HepG2 (cell line): Measurements from ENCODE around the gene NMNAT3. TPM values are rescaled to one million over a fixed set of nuclear protein-coding genes. Genes with fewer than 3 reads are reported as not detected.

ENCODE experiments used
- ATAC-seq: fragments of 200-7000 bp; cut with Tn5 transposase; 3 replicates; pipeline ENCODE4 v1.9.1; 2020; ENCODE audit warnings: mild to moderate bottlenecking, moderate library complexity
- BruUV-seq: library from RNA; stranded (reverse); fragments of 400-500 nt; replicated peaks from 2 replicates; lab custom pipeline; 2021; lab: Mats Ljungman, UMichigan
- CTCF ChIA-PET: fragments of 300-600 bp; formaldehyde crosslinking; extraction: SDS; loops from one replicate; lab custom pipeline; 2021; ENCODE audit warnings: low total read pairs, inconsistent platforms, low intra/inter-chr PET ratio; lab: Yijun Ruan, JAX
- POLR2A ChIA-PET: fragments of 350-600 bp; sonication (Branson Sonifier 250); formaldehyde crosslinking; loops from one replicate; lab custom pipeline; 2020; ENCODE audit warnings: antibody characterized with exemption, inconsistent platforms; lab: Yijun Ruan, JAX
- DNase-seq: peaks from one replicate; pipeline ENCODE4 v3.0.0-alpha.2; 2015; ENCODE audit warnings: low spot score
- FAIRE-seq: peaks from 3 replicates; lab custom pipeline; 2011; peaks lifted over from hg19 to GRCh38; lab: Jason Lieb, UNC
- H2AFZ ChIP-seq: one replicate; pipeline ENCODE4 v1.6.1; 2011; ENCODE audit warnings: low read length, inconsistent platforms
- H3K27ac ChIP-seq: fragments of 300-600 bp; 3 replicates; pipeline ENCODE4 v1.8.0; 2011; ENCODE audit warnings: mixed run types, mild to moderate bottlenecking, mixed read lengths, low read length, inconsistent platforms; ENCODE audit not compliant: insufficient read depth; ENCODE audit errors: extremely low read length
- H3K27me3 ChIP-seq, 2 experiments: fragments of 200-600 bp in 1 of 2; 2 replicates in 1 of 2; 3 replicates in 1 of 2; pipeline versions ENCODE4 v1.6.0 to v1.8.0; 2011; ENCODE audit warnings: low read length in 2 of 2, mild to moderate bottlenecking in 2 of 2, moderate library complexity in 2 of 2, inconsistent platforms in 1 of 2; ENCODE audit not compliant: insufficient read depth in 2 of 2, control insufficient read depth in 1 of 2
- H3K36me3 ChIP-seq, 2 experiments: fragments of 200-600 bp in 1 of 2; replicated peaks in 1 of 2; 2 replicates in 1 of 2; 3 replicates in 1 of 2; pipeline versions ENCODE4 v1.5.1 to v1.8.0; 2011; ENCODE audit warnings: low read length in 2 of 2, inconsistent platforms in 1 of 2; ENCODE audit not compliant: insufficient read depth in 2 of 2, control insufficient read depth in 1 of 2
- H3K4me1 ChIP-seq: 2 replicates; pipeline ENCODE4 v1.5.1; 2012; ENCODE audit warnings: low read length, inconsistent platforms; ENCODE audit not compliant: insufficient read depth
- H3K4me2 ChIP-seq: 2 replicates; pipeline ENCODE4 v1.6.0; 2011; ENCODE audit warnings: low read depth, low read length, inconsistent platforms
- H3K4me3 ChIP-seq, 3 experiments: fragments of 200-600 bp in 1 of 3; sonication (generic), shearing (Covaris generic) in 1 of 3; replicated peaks in 1 of 3; 2 replicates each; pipeline ENCODE4 v1.5.1; 2011 to 2016; ENCODE audit warnings: low read length in 3 of 3, inconsistent platforms in 2 of 3, low read depth in 2 of 3, mild to moderate bottlenecking in 2 of 3, control low read depth in 1 of 3, mixed read lengths in 1 of 3; ENCODE audit not compliant: insufficient read depth in 1 of 3
- H3K79me2 ChIP-seq: one replicate; pipeline ENCODE4 v1.6.1; 2011; ENCODE audit warnings: low read length, inconsistent platforms; ENCODE audit not compliant: insufficient read depth
- H3K9ac ChIP-seq: 2 replicates; pipeline ENCODE4 v1.6.0; 2011; ENCODE audit warnings: mild to moderate bottlenecking, low read depth, low read length, inconsistent platforms; ENCODE audit not compliant: insufficient read depth
- H3K9me3 ChIP-seq: 2 replicates; pipeline ENCODE4 v1.5.1; 2012; ENCODE audit warnings: mild to moderate bottlenecking, low read length
- H4K20me1 ChIP-seq: 2 replicates; pipeline ENCODE4 v1.6.0; 2011; ENCODE audit warnings: inconsistent platforms, mild to moderate bottlenecking, low read length, moderate library complexity; ENCODE audit not compliant: insufficient read depth
- CEBPB ChIP-seq: IDR thresholded peaks from 2 replicates; pipeline ENCODE4 v1.6.1; 2011; ENCODE audit warnings: low read depth, low read length, improper control_type of control experiment, borderline replicate concordance
- CHD4 ChIP-seq: fragments of 200-600 bp; sonication (generic); IDR thresholded peaks from 2 replicates; pipeline ENCODE4 v1.7.0; 2017; ENCODE audit warnings: mild to moderate bottlenecking, low read length, borderline replicate concordance
- MXD4 ChIP-seq: IDR thresholded peaks from 2 replicates; pipeline ENCODE4 v1.6.1; 2016; ENCODE audit warnings: mild to moderate bottlenecking, missing biosample characterization, missing genetic modification reagents
- SNAPC2 ChIP-seq: sonication (generic); formaldehyde crosslinking; IDR thresholded peaks from 2 replicates; pipeline ENCODE4 v1.8.1; 2022; ENCODE audit warnings: mild to moderate bottlenecking, missing genetic modification reagents
- SRSF1 ChIP-seq: fragments of 200-400 bp; formaldehyde crosslinking; optimal IDR thresholded peaks from 2 replicates; pipeline ENCODE3; 2017; ENCODE audit warnings: mild to moderate bottlenecking, low read depth, low read length, moderate library complexity
- STAT5B ChIP-seq: sonication (generic); formaldehyde crosslinking; IDR thresholded peaks from 2 replicates; pipeline ENCODE4 v1.4.0; 2020; ENCODE audit warnings: missing genetic modification reagents
- ZNF260 ChIP-seq: sonication (generic); formaldehyde crosslinking; IDR thresholded peaks from 2 replicates; pipeline ENCODE4 v1.4.0; 2020; ENCODE audit warnings: missing genetic modification reagents, low read depth, mild to moderate bottlenecking, borderline replicate concordance
- ZNF3 ChIP-seq: IDR thresholded peaks from 2 replicates; pipeline ENCODE4 v1.7.0; 2017; ENCODE audit warnings: inconsistent platforms
- ZNF326 ChIP-seq: sonication (generic); formaldehyde crosslinking; IDR thresholded peaks from 2 replicates; pipeline ENCODE4 v1.4.0; 2020; ENCODE audit warnings: missing genetic modification reagents, borderline replicate concordance
- ZSCAN25 ChIP-seq: sonication (generic); formaldehyde crosslinking; IDR thresholded peaks from 2 replicates; pipeline ENCODE4 v1.8.0; 2022; ENCODE audit warnings: mild to moderate bottlenecking, missing genetic modification reagents
- WGBS: methylation state at CpG from one replicate; pipeline ENCODE4 v1.1.6; 2017; ENCODE audit warnings: low lambda C conversion rate; 5-methylcytosine and 5-hydroxymethylcytosine counted together
- in situ Hi-C: cut with HindIII; loops from 2 replicates; pipeline ENCODE4 v1.10.0; 2017; ENCODE audit warnings: low pct_unique_long_range_greater_than_20kb; ENCODE audit not compliant: extremely low pct_ligation_motif_present
- intact Hi-C: fragments of 100-400 bp; cut with micrococcal nuclease; formaldehyde crosslinking; loops from one replicate; pipeline ENCODE4 v1.10.0; 2022; ENCODE audit not compliant: unreplicated experiment
- polyA plus RNA-seq, 8 experiments: library from polyadenylated mRNA; depleted of rRNA in 3 of 8; stranded (reverse) in 7 of 8; unstranded in 1 of 8; fragments of >200 nt; fragmentation: Illumina TruSeq in 4 of 8; extraction: Trizol in 4 of 8; gene quantifications; 2 replicates each; pipeline versions ENCODE4 v1.2.1 to v1.2.3, GENCODE V29; 2011 to 2016; ENCODE audit warnings: low read depth in 4 of 8, missing spikeins in 1 of 8, mixed read lengths in 1 of 8; ENCODE audit not compliant: insufficient read depth in 1 of 8
- total RNA-seq, 5 experiments: library from RNA; depleted of rRNA; stranded (reverse); fragments of >200 nt; fragmentation: Illumina TruSeq; extraction: Trizol; gene quantifications; 2 replicates each; pipeline ENCODE4 v1.2.3, GENCODE V29; 2016; ENCODE audit warnings: low read depth in 1 of 5
- TF ChIP-seq, protein P1 (sequence below): IDR thresholded peaks from 2 replicates; pipeline ENCODE4 v1.6.1; 2012; ENCODE audit warnings: inconsistent platforms
- TF ChIP-seq, protein P2 (sequence below): sonication (generic); formaldehyde crosslinking; IDR thresholded peaks from 2 replicates; pipeline ENCODE4 v1.4.0; 2020; ENCODE audit warnings: missing genetic modification reagents
- TF ChIP-seq, protein P3 (sequence below): sonication (generic); formaldehyde crosslinking; IDR thresholded peaks from 2 replicates; pipeline ENCODE4 v1.4.0; 2020; ENCODE audit warnings: missing genetic modification reagents
- TF ChIP-seq, protein P4 (sequence below): sonication (generic); formaldehyde crosslinking; IDR thresholded peaks from 2 replicates; pipeline ENCODE4 v1.4.0; 2020; ENCODE audit warnings: missing genetic modification reagents, borderline replicate concordance

The NMNAT3 gene
- total and polyA plus RNA-seq, 2 of the 13 experiments (the other 11 are each of a cell fraction or from before 2014, with no cell fraction given), result 6.1 to 7.0 TPM

DNA sequence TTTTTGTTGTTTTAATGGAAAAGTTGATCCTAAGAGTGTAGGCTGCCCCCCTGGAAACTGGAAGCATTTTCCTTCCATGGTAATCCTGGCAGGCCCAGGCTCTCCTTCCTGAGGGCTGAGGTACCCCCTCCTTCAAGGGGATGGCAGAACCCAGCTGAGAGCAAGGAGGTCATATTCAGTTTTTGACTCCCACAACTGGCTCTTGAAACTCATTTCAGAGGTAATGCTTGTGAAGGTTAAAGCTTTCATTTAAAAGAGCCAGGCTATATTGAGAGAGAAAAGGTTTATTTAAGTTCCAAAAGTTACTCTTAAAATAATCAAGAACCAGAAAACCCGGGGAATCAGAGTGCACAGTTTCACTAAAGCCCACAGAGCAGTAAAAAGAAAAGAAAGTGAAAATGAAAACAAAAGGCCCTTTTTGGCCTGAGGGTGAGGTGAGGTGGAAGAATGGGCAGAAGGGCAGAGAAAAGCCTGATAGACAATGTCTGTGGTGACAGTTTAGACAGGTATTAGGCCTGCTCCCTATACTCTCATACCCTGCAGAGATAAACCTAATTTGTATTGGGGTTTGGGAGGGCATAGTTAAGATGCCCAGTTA is 91.3 kb downstream of the NMNAT3 start:
- no peaks in the 10 kb centered on the region for H3K79me2 ChIP-seq
- CTCF ChIA-PET, result no interaction called here
- in situ Hi-C loops, result no loop called here

More for the DNA sequence above, 91.3 kb downstream of the NMNAT3 start:
- Histone ChIP-seq H3K27me3 (no peaks in the 10 kb centered on the region), H3K36me3 (no peaks in the 10 kb centered on the region), H3K9ac (no peak overlapping the region), H3K4me3 (no peak overlapping the region), H3K27ac (no peak overlapping the region), H3K4me2 (no peak overlapping the region), H4K20me1 (no peaks in the 10 kb centered on the region), H3K9me3 (no peaks in the 10 kb centered on the region), H3K4me1 (no peaks in the 10 kb centered on the region), H2AFZ (no peak overlapping the region)
- intact Hi-C loops, result no loop called here
- no TSS peak for BruUV-seq
- DNase-seq (no peak), ATAC-seq (no peak), FAIRE-seq (no peak)
- TF ChIP-seq, protein P1, sequence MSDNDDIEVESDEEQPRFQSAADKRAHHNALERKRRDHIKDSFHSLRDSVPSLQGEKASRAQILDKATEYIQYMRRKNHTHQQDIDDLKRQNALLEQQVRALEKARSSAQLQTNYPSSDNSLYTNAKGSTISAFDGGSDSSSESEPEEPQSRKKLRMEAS, result no peak
- TF ChIP-seq SRSF1, result no peak
- TF ChIP-seq STAT5B (CRISPR knock-in tag), result no peak
- TF ChIP-seq ZNF3 (CRISPR knock-in tag), result no peak
- TF ChIP-seq, protein P2, sequence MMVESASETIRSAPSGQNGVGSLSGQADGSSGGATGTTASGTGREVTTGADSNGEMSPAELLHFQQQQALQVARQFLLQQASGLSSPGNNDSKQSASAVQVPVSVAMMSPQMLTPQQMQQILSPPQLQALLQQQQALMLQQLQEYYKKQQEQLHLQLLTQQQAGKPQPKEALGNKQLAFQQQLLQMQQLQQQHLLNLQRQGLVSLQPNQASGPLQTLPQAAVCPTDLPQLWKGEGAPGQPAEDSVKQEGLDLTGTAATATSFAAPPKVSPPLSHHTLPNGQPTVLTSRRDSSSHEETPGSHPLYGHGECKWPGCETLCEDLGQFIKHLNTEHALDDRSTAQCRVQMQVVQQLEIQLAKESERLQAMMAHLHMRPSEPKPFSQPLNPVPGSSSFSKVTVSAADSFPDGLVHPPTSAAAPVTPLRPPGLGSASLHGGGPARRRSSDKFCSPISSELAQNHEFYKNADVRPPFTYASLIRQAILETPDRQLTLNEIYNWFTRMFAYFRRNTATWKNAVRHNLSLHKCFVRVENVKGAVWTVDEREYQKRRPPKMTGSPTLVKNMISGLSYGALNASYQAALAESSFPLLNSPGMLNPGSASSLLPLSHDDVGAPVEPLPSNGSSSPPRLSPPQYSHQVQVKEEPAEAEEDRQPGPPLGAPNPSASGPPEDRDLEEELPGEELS (CRISPR knock-in tag), result no peak
- TF ChIP-seq ZNF260 (CRISPR knock-in tag), result no peak
- TF ChIP-seq MXD4 (CRISPR knock-in tag), result no peak
- TF ChIP-seq, protein P3, sequence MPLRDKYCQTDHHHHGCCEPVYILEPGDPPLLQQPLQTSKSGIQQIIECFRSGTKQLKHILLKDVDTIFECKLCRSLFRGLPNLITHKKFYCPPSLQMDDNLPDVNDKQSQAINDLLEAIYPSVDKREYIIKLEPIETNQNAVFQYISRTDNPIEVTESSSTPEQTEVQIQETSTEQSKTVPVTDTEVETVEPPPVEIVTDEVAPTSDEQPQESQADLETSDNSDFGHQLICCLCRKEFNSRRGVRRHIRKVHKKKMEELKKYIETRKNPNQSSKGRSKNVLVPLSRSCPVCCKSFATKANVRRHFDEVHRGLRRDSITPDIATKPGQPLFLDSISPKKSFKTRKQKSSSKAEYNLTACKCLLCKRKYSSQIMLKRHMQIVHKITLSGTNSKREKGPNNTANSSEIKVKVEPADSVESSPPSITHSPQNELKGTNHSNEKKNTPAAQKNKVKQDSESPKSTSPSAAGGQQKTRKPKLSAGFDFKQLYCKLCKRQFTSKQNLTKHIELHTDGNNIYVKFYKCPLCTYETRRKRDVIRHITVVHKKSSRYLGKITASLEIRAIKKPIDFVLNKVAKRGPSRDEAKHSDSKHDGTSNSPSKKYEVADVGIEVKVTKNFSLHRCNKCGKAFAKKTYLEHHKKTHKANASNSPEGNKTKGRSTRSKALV (CRISPR knock-in tag), result no peak
- no peak for TF ChIP-seq SNAPC2 (CRISPR knock-in tag)
- TF ChIP-seq, protein P4, sequence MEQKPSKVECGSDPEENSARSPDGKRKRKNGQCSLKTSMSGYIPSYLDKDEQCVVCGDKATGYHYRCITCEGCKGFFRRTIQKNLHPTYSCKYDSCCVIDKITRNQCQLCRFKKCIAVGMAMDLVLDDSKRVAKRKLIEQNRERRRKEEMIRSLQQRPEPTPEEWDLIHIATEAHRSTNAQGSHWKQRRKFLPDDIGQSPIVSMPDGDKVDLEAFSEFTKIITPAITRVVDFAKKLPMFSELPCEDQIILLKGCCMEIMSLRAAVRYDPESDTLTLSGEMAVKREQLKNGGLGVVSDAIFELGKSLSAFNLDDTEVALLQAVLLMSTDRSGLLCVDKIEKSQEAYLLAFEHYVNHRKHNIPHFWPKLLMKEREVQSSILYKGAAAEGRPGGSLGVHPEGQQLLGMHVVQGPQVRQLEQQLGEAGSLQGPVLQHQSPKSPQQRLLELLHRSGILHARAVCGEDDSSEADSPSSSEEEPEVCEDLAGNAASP (CRISPR knock-in tag), result no peak
- TF ChIP-seq CEBPB, result no peak
- no peak for TF ChIP-seq ZSCAN25 (CRISPR knock-in tag)
- TF ChIP-seq ZNF326, result no peak
- TF ChIP-seq CHD4, result no peak
- POLR2A ChIA-PET, result no interaction called here
- WGBS, result 74% methylated on average over 1 of the region's 1 CpG
